ENCODE results near the gene PCSK4. TPM values are rescaled to one million over a fixed set of nuclear protein-coding genes. Genes with fewer than 3 reads are reported as not detected.
A peak's percentile ranks its signal among the peaks of the same experiment; 100 is the strongest.

PCSK4 gene
- total RNA-seq, 1 donor from 2014 or later, result 3.2 TPM

DNA sequence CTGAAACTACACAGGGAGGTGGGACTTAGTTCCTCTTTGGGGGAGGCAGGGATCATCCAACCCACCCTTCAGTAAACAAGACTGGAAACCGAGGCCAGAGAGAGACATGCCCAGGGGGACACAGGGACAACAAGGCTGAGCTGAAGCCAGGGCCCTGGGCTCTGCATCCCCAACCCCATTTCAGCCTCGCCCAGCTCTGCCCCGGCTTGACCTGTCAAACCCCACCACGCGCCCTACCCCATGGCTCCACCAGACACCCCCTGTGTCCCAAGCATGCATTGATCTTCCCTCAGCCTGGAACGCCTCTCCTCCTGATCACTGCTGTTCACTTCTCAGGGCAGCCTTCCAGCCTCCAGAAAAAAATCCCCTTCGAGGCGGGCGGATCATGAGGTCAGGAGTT lies 42.2 kb downstream of the PCSK4 start:
- H3K4me3 Mint-ChIP-seq (ENCODE audit: unreplicated experiment), result no peak overlapping the region
- peaks cover 26% of the 10 kb centered on the region for H3K4me1 Mint-ChIP-seq (ENCODE audit: unreplicated experiment)
- TF ChIP-seq, protein P1, sequence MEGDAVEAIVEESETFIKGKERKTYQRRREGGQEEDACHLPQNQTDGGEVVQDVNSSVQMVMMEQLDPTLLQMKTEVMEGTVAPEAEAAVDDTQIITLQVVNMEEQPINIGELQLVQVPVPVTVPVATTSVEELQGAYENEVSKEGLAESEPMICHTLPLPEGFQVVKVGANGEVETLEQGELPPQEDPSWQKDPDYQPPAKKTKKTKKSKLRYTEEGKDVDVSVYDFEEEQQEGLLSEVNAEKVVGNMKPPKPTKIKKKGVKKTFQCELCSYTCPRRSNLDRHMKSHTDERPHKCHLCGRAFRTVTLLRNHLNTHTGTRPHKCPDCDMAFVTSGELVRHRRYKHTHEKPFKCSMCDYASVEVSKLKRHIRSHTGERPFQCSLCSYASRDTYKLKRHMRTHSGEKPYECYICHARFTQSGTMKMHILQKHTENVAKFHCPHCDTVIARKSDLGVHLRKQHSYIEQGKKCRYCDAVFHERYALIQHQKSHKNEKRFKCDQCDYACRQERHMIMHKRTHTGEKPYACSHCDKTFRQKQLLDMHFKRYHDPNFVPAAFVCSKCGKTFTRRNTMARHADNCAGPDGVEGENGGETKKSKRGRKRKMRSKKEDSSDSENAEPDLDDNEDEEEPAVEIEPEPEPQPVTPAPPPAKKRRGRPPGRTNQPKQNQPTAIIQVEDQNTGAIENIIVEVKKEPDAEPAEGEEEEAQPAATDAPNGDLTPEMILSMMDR (IDR thresholded peaks at IDR 0.05), result no peak
- DNase-seq (ENCODE audit: extremely low spot score, unreplicated experiment), result no peak
- peaks cover 38% of the 10 kb centered on the region for H3K27me3 Mint-ChIP-seq (ENCODE audit: unreplicated experiment)
- H3K27ac Mint-ChIP-seq (ENCODE audit: unreplicated experiment), result no peak overlapping the region
- H3K9me3 Mint-ChIP-seq (ENCODE audit: unreplicated experiment), result no peaks in the 10 kb centered on the region
- H3K36me3 Mint-ChIP-seq (ENCODE audit: unreplicated experiment), result no peaks in the 10 kb centered on the region

DNA sequence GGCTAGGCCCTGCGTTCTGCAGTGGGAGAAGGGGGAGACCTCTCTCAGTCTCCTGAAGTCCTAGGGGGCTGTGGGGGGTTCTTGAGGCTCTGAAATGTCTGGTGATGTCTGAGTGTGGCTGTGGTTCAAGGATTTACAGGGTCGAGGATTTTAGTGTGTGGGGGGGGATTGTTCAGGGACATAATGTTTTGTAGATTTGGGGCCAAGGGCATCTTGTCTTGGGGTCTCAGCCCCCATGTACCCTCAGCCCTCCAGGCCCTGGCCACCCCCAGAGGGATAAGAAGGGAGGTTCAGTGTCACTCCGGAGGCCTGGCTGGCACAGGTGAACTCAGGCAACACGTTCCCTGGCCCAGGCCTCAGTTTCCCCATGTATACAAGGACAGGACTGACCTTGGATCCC lies 42.6 kb downstream of the PCSK4 start:
- Mint-ChIP-seq H3K4me3 (ENCODE audit: unreplicated experiment) (peak overlapping the region; percentile 40), H3K27ac (ENCODE audit: unreplicated experiment) (no peak overlapping the region), H3K36me3 (ENCODE audit: unreplicated experiment) (no peaks in the 10 kb centered on the region), H3K27me3 (ENCODE audit: unreplicated experiment) (peaks cover 36% of the 10 kb centered on the region), H3K4me1 (ENCODE audit: unreplicated experiment) (peaks cover 25% of the 10 kb centered on the region), H3K9me3 (ENCODE audit: unreplicated experiment) (no peaks in the 10 kb centered on the region)
- TF ChIP-seq, protein P1 (IDR thresholded peaks at IDR 0.05), result no peak
- no peak for DNase-seq (ENCODE audit: extremely low spot score, unreplicated experiment)

DNA sequence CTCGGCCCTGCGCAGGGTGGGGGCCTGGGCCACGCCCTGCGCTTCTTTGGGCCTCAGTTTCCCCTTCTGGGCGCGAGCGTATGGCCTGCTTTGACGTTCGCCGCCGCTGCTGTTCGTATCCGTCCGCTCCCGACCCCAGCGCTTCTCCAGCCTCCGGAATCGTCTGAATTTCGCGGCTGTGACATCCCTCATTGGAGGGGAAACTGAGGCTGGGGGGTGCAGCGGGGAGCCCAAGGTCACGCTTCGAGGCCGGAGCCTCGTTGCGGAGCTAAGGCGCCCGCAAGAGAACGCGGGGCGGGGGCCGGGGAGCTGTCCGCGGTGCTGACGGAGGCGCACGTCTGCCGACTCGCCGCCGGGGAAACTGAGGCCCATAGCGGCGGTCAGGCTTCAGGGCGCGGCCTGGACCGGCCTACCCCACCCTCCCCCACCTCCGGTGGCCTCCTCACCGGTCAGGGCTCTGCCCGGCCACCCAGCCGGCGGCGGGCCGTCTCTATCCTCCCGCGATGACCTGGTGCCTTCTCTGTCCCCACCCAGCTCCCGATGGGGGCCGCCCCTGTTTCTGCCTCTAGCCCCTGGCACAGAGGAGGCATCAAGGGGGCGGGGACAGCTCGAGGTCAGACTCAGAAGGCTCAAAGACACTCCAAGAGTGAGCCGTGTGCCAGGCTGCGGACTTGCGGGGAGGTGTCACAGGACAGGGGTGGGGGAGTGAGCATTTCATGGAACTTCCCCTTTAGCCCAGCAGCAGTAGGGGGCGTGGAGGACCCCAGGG lies 43.3 kb downstream of the PCSK4 start:
- TF ChIP-seq, protein P1 (IDR thresholded peaks at IDR 0.05), result no peak
- Mint-ChIP-seq H3K36me3 (ENCODE audit: unreplicated experiment) (peaks cover 5% of the 10 kb centered on the region), H3K27ac (ENCODE audit: unreplicated experiment) (no peak overlapping the region), H3K27me3 (ENCODE audit: unreplicated experiment) (peaks cover 34% of the 10 kb centered on the region), H3K4me1 (ENCODE audit: unreplicated experiment) (peaks cover 28% of the 10 kb centered on the region), H3K4me3 (ENCODE audit: unreplicated experiment) (peak overlapping the region; percentile 40), H3K9me3 (ENCODE audit: unreplicated experiment) (no peaks in the 10 kb centered on the region)
- no peak for DNase-seq (ENCODE audit: extremely low spot score, unreplicated experiment)

DNA sequence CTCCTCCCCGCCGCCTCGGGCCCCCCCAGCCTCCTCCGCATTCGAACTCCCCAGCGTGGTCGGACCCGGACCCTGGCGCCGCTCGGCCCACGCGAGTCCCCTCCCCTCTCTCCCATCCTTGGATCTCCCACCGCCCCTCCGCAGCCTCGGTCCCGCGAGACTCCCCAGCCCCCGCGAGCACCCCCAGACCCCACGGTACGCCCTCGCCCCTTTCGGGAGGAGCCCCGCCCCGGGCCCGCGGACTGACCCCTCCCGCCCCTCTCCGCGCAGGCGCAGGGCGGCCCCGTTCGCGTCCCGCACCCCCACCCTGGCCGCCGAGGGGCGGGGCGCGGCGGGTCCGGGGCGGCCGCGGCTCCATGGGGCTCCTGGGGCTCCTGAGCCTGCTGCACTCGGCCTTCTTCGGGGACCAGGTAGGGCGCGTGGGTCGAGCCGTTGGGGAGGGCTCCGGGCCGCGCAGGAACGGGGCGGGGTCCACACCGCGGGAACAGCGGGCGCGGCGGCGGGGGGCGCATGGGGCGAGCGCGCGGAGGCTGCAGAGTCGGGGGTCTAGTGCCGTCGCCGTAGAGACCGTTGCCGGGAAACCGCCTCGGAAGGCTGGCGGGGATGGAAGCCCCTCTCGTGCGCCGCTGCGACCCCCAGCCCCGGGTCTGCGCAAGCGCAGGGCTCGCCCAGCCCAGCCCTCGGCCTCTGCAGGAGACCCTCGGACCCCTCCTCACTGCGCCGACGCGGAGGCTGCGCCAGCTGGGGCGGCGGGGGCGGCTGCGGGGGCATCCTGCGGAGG lies 44.0 kb downstream of the PCSK4 start:
- Mint-ChIP-seq H3K36me3 (ENCODE audit: unreplicated experiment) (peaks cover 8% of the 10 kb centered on the region), H3K4me3 (ENCODE audit: unreplicated experiment) (peak overlapping the region; percentile 29), H3K27me3 (ENCODE audit: unreplicated experiment) (peaks cover 29% of the 10 kb centered on the region), H3K4me1 (ENCODE audit: unreplicated experiment) (peaks cover 28% of the 10 kb centered on the region), H3K27ac (ENCODE audit: unreplicated experiment) (no peak overlapping the region), H3K9me3 (ENCODE audit: unreplicated experiment) (no peaks in the 10 kb centered on the region)
- TF ChIP-seq, protein P1 (IDR thresholded peaks at IDR 0.05), result no peak
- DNase-seq (ENCODE audit: extremely low spot score, unreplicated experiment), result no peak
